ENCODE results near the gene SLC26A8. TPM values are rescaled to one million over a fixed set of nuclear protein-coding genes. Genes with fewer than 3 reads are reported as not detected.
"Not testable (repeated sequence)": the region's sequence is repeated elsewhere in the genome, so short reads cannot be mapped to it uniquely, and the experiment has no call there.

SLC26A8 gene
- total RNA-seq, 1 donor from 2014 or later, result 1.2 TPM

DNA sequence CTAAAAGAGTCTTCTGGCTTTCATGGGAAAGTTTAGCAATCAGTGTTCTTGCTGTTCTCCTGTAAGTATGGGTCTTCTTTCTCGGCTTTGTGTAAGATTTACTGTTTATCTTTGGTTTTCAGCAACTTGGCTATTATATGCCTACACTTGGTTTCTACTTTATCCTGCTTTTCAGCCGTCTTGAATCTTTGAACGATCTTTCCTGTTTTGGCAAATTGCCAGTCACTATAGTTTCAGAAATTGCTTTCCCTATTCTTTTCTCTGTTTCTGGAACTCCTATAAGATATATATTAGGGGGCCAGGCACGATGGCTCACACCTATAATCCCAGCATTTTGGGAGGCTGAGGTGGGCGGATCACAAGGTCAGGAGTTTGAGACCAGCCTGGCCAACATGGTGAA, 89.0 kb downstream of the SLC26A8 start:
- H3K27me3 ChIP-seq (ENCODE audit: low read depth), result no peaks in the 10 kb centered on the region
- no peak for DNase-seq
- H3K4me1 ChIP-seq, result no peaks in the 10 kb centered on the region
- no peak for ATAC-seq
- no peaks in the 10 kb centered on the region for H3K36me3 ChIP-seq
- H3K9me3 ChIP-seq, result no peaks in the 10 kb centered on the region
- H3K27ac ChIP-seq, result no peak overlapping the region
- TF ChIP-seq, protein P1, sequence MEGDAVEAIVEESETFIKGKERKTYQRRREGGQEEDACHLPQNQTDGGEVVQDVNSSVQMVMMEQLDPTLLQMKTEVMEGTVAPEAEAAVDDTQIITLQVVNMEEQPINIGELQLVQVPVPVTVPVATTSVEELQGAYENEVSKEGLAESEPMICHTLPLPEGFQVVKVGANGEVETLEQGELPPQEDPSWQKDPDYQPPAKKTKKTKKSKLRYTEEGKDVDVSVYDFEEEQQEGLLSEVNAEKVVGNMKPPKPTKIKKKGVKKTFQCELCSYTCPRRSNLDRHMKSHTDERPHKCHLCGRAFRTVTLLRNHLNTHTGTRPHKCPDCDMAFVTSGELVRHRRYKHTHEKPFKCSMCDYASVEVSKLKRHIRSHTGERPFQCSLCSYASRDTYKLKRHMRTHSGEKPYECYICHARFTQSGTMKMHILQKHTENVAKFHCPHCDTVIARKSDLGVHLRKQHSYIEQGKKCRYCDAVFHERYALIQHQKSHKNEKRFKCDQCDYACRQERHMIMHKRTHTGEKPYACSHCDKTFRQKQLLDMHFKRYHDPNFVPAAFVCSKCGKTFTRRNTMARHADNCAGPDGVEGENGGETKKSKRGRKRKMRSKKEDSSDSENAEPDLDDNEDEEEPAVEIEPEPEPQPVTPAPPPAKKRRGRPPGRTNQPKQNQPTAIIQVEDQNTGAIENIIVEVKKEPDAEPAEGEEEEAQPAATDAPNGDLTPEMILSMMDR (IDR thresholded peaks at IDR 0.05), result no peak
- intact Hi-C loops (cut with DNase I), result no loop called here
- no peak overlapping the region for H3K4me3 ChIP-seq

DNA sequence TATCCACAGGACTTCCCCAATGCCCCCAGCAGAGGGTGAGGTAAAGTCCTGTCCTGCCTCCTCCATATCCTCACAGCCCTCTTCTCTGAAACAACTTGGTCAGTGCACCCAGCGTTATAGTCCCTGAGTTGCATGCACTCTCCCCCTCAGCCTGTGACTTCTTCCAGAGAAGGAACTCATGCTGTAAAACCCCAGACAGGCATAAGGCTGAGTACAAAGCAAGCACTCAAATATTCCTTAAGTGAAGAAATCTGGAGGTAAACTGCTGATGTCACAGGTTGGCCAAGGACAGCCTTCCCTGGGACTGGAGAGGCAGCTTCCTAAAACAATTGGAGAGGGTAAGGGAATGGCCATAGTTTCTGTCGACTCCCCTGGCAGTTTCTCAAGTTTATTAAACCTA, 90.6 kb downstream of the SLC26A8 start:
- intact Hi-C loops (cut with DNase I), result no loop called here
- no peak for DNase-seq

GRCh38 chr6:35931873-35932272, 92.6 kb downstream of the SLC26A8 start:
- ATAC-seq; H3K36me3 ChIP-seq; H3K27ac ChIP-seq; H3K4me1 ChIP-seq; H3K27me3 ChIP-seq (ENCODE audit: low read depth); intact Hi-C loops (cut with DNase I); H3K9me3 ChIP-seq; DNase-seq; H3K4me3 ChIP-seq: not testable (repeated sequence)

More for the DNA sequence above, 90.6 kb downstream of the SLC26A8 start:
- H3K27me3 ChIP-seq (ENCODE audit: low read depth), result no peaks in the 10 kb centered on the region
- peak; percentile 62 to 74 for ATAC-seq
- H3K27ac ChIP-seq, result no peak overlapping the region
- TF ChIP-seq, protein P1 (IDR thresholded peaks at IDR 0.05), result no peak
- no peaks in the 10 kb centered on the region for H3K36me3 ChIP-seq
- H3K4me3 ChIP-seq, result no peak overlapping the region
- H3K9me3 ChIP-seq, result no peaks in the 10 kb centered on the region
- no peaks in the 10 kb centered on the region for H3K4me1 ChIP-seq

DNA sequence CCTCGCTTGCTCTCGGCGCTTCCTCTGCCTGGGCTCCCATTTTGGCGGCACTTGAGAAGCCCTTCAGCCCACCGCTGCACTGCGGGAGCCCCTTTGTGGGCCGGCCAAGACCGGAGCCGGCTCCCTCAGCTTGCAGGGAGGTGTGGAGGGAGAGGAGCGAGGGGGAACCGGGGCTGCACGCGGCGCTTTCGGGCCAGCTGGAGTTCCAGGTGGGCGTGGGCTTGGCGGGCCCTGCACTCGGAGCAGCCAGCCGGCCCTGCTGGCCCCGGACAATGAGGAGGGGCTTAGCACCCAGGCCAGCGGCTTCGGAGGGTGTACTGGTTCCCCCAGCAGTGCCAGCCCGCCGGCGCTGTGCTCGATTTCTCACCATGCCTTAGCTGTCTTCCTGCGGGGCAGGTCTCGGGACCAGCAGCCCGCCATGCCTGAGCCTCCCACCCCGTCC, 93.3 kb downstream of the SLC26A8 start:
- TF ChIP-seq, protein P1 (IDR thresholded peaks at IDR 0.05), result no peak
- Histone ChIP-seq H3K27me3 (ENCODE audit: low read depth) (no peaks in the 10 kb centered on the region), H3K27ac (no peak overlapping the region), H3K4me3 (no peak overlapping the region), H3K36me3 (no peaks in the 10 kb centered on the region), H3K4me1 (no peaks in the 10 kb centered on the region), H3K9me3 (no peaks in the 10 kb centered on the region)
- DNase-seq, result no peak
- intact Hi-C loops (cut with DNase I), result no loop called here
- ATAC-seq, result no peak

DNA sequence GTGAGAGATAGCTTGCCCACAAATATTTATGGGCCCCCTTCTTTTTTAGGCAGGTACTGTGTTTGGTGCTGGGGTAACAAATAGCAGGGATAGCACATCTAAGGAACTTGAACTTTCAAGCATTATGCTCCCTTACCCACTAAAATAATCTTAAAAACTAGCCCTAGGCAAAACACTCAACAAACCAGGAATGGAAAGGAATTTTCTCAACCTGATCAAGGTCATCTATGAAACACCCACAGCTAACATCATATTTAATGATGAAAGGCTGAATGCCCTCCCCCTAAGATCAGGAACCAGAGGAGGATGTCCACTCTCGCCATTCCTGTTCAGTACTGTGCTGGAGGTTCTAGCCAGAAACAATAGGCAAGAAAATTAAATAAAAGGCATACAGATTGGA, 94.8 kb downstream of the SLC26A8 start:
- intact Hi-C loops (cut with DNase I), result no loop called here

GRCh38 chr6:35926509-35927215, 97.8 kb downstream of the SLC26A8 start:
- no peak overlapping the region for H3K4me3 ChIP-seq
- H3K4me1 ChIP-seq, result peaks cover 6% of the 10 kb centered on the region
- no peaks in the 10 kb centered on the region for H3K27me3 ChIP-seq (ENCODE audit: low read depth)
- H3K9me3 ChIP-seq, result no peaks in the 10 kb centered on the region
- DNase-seq (no peak), ATAC-seq (no peak)
- H3K36me3 ChIP-seq, result no peaks in the 10 kb centered on the region
- intact Hi-C loops (cut with DNase I), result no loop called here
- TF ChIP-seq, protein P1 (IDR thresholded peaks at IDR 0.05), result no peak
- no peak overlapping the region for H3K27ac ChIP-seq

More for the DNA sequence above, 94.8 kb downstream of the SLC26A8 start:
- no peaks in the 10 kb centered on the region for H3K36me3 ChIP-seq
- no peak overlapping the region for H3K4me3 ChIP-seq
- H3K9me3 ChIP-seq, result no peaks in the 10 kb centered on the region
- no peak overlapping the region for H3K27ac ChIP-seq
- H3K27me3 ChIP-seq (ENCODE audit: low read depth), result no peaks in the 10 kb centered on the region
- no peak for ATAC-seq
- TF ChIP-seq, protein P1 (IDR thresholded peaks at IDR 0.05), result no peak
- no peaks in the 10 kb centered on the region for H3K4me1 ChIP-seq
- no peak for DNase-seq

Data from lower lobe of right lung (tissue), 2 donors.